PC-9 (cell line): ENCODE results near the gene PER2. TPM values are rescaled to one million over a fixed set of nuclear protein-coding genes. Genes with fewer than 3 reads are reported as not detected.

Experiments used
- BruUV-seq: library from RNA; stranded (reverse); fragments of 400-500 nt; replicated peaks from 2 replicates; lab custom pipeline; 2021; lab: Mats Ljungman, UMichigan
- CTCF ChIA-PET: fragments of 300-600 bp; sonication (Branson Sonifier 250); formaldehyde crosslinking; loops from one replicate; lab custom pipeline; 2022; ENCODE audit warnings: antibody characterized with exemption; lab: Charles Lee
- POLR2A ChIA-PET: fragments of 300-600 bp; sonication (Branson Sonifier 250); formaldehyde crosslinking; loops from one replicate; lab custom pipeline; 2022; ENCODE audit warnings: antibody characterized with exemption; ENCODE audit not compliant: unreplicated experiment; lab: Charles Lee
- DNase-seq, 2 experiments: peaks; one replicate each; pipeline versions ENCODE4 v3.0.0 to v3.0.0-alpha.2; 2015 to 2022; ENCODE audit warnings: mixed read lengths in 1 of 2
- H2AFZ ChIP-seq: fragments of 200-600 bp; sonication (generic); 2 replicates; pipeline ENCODE4 v1.8.1; 2017; ENCODE audit warnings: antibody characterized with exemption
- H3F3A ChIP-seq: fragments of 200-600 bp; sonication (generic); 2 replicates; pipeline ENCODE4 v1.8.1; 2017; ENCODE audit warnings: antibody characterized with exemption, mild to moderate bottlenecking, low read depth; ENCODE audit not compliant: insufficient read depth
- H3K27ac ChIP-seq: fragments of 200-600 bp; sonication (generic); 2 replicates; pipeline ENCODE4 v1.6.1; 2016; ENCODE audit warnings: mixed run types
- H3K27me3 ChIP-seq: fragments of 200-600 bp; sonication (generic); 2 replicates; pipeline ENCODE4 v1.6.1; 2016; ENCODE audit warnings: low read depth, mixed run types; ENCODE audit not compliant: insufficient read depth
- H3K36me3 ChIP-seq: fragments of 200-600 bp; sonication (generic); 2 replicates; pipeline ENCODE4 v1.6.1; 2016; ENCODE audit warnings: low read depth, mixed run types
- H3K4me1 ChIP-seq: fragments of 200-600 bp; sonication (generic); replicated peaks from 2 replicates; pipeline ENCODE4 v1.6.1; 2016; ENCODE audit warnings: mixed run types; ENCODE audit not compliant: insufficient read depth
- H3K4me2 ChIP-seq: fragments of 200-600 bp; sonication (generic); 2 replicates; pipeline ENCODE4 v1.6.1; 2017; ENCODE audit warnings: mixed run types
- H3K4me3 ChIP-seq: fragments of 200-600 bp; sonication (generic); 2 replicates; pipeline ENCODE4 v1.6.1; 2016; ENCODE audit warnings: mixed run types
- H3K79me2 ChIP-seq: fragments of 200-600 bp; sonication (generic); 2 replicates; pipeline ENCODE4 v1.6.1; 2017; ENCODE audit warnings: low read depth, mixed run types
- H3K9me2 ChIP-seq: fragments of 200-600 bp; sonication (generic); 2 replicates; pipeline ENCODE4 v1.8.1; 2017; ENCODE audit warnings: mild to moderate bottlenecking; ENCODE audit not compliant: insufficient read depth
- H3K9me3 ChIP-seq: fragments of 200-600 bp; sonication (generic); 2 replicates; pipeline ENCODE4 v1.8.1; 2016; ENCODE audit warnings: low read depth; ENCODE audit not compliant: insufficient read depth
- H4K20me1 ChIP-seq: fragments of 200-600 bp; sonication (generic); 2 replicates; pipeline ENCODE4 v1.8.1; 2017; ENCODE audit not compliant: insufficient read depth
- EZH2 ChIP-seq: fragments of 200-600 bp; sonication (generic); IDR thresholded peaks from 2 replicates; pipeline ENCODE4 v1.8.0; 2017; ENCODE audit warnings: antibody characterized with exemption, low read depth
- intact Hi-C: fragments of 100-400 bp; cut with micrococcal nuclease; formaldehyde crosslinking; loops from one replicate; pipeline ENCODE4 v1.10.0; 2022; ENCODE audit not compliant: unreplicated experiment
- total RNA-seq: library from RNA; stranded (reverse); gene quantifications from 2 replicates; pipeline ENCODE4 v1.2.3, GENCODE V29; 2021
- TF ChIP-seq, protein P1 (sequence below): fragments of 200-600 bp; sonication (generic); conservative IDR thresholded peaks from 2 replicates; pipeline ENCODE4 v1.6.1; 2017; ENCODE audit warnings: mixed run types, antibody characterized with exemption, mild to moderate bottlenecking, moderate library complexity

Gene PER2
- total RNA-seq, 1 experiment from 2014 or later, result 18.9 TPM

DNA sequence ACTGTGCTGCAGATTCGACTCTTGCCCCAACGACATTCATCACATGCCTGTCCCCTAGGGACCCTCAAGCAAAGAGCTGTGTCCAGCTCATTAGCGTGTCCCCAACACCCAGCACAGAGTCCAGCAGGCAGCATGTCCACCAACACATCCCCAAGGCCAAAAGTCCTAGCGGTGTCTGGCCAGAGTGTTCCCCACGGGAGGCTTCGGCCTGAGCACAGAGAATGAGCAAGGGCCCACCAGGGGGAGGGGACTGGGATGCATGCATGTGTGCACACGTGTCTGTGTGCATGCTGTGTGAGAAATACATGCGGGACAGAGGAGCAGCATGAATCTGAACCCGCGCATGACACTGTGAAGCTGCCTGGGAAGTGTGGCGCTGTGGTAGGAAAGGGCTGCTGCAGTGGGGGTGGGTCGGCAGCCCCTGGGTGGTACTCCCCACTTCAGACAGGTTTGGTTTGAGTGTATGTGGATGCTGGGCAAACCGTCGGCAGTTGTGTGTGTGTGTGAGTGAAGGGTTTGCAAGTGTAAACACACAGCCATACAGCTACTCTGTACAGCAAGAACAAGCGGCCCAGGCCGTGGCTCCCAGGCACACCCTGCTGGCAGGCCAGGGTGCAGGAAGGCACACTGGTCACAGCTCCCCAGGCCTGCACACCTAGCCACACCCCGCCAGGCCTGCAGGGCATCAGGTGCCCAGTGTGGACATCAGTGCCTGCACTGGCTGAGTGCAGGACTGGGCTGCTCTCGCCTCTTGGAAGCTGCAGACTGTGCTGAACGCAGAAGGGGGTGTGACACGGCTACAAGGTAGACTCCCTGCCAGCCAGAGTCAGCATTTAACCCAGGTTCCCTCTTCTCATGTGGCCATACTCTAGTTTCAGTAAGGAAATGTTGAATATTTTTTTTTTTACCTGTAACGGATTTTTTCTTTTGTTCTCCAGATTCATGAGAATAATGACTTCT, 29.1 kb downstream of the PER2 start:
- no peaks in the 10 kb centered on the region for H3K27me3 ChIP-seq

DNA sequence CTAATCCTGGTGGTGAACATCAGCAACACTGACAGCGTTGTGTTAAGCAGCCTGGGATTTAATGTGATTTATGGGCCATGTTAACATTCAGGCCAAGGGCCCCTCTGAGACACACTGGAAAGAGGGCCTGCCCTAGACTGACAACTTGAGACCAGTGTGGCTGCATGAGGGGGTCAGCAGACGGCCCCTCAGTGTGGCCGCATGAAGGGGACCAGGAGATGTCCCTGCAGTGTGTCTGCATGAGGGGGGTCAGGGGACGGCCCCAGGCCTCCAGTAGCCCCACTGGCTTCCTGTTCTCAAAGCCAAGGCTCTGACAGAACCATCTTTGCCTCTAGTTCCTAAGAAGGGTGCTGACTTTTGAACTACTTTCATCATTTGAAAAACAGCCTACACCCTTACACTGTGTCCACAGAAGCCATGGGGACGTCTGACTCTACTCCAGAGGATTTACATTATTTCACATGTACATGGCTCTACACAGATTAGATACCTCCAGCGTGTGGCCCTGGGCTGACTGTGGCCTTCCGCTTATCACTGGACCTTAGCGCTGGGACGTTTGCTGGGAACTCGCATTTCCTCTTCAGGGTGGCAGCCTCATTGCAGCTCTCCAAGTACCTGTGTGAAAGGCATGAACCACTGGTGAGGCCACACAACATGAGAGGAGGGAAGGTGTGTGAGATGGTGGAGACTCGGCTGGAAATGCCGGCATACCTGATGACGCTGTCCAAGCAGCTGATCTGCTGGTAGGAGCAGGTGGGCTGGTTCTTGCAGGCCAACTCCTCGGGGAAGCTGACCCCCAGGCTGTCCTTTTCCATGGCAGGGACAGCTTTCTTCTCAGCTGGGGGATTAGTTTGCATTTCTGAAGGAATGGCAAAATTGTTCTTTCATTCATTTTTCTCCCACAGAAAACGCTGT, 30.4 kb downstream of the PER2 start:
- no peak overlapping the region for H3K27ac ChIP-seq
- no peaks in the 10 kb centered on the region for H3K79me2 ChIP-seq
- ChIA-PET CTCF (no interaction called here), POLR2A (no interaction called here)
- no peaks in the 10 kb centered on the region for H4K20me1 ChIP-seq
- no peak overlapping the region for H3K4me2 ChIP-seq
- no peak overlapping the region for H3K4me3 ChIP-seq
- no peaks in the 10 kb centered on the region for H3K9me2 ChIP-seq
- H3K4me1 ChIP-seq, result 0 out of 2 replicates have a peak, but pooled peaks cover 5% of the 10 kb centered on the region
- BruUV-seq, result no TSS peak
- no peak for DNase-seq
- TF ChIP-seq, protein P1, sequence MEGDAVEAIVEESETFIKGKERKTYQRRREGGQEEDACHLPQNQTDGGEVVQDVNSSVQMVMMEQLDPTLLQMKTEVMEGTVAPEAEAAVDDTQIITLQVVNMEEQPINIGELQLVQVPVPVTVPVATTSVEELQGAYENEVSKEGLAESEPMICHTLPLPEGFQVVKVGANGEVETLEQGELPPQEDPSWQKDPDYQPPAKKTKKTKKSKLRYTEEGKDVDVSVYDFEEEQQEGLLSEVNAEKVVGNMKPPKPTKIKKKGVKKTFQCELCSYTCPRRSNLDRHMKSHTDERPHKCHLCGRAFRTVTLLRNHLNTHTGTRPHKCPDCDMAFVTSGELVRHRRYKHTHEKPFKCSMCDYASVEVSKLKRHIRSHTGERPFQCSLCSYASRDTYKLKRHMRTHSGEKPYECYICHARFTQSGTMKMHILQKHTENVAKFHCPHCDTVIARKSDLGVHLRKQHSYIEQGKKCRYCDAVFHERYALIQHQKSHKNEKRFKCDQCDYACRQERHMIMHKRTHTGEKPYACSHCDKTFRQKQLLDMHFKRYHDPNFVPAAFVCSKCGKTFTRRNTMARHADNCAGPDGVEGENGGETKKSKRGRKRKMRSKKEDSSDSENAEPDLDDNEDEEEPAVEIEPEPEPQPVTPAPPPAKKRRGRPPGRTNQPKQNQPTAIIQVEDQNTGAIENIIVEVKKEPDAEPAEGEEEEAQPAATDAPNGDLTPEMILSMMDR, result no peak
- TF ChIP-seq EZH2, result no peak
- H2AFZ ChIP-seq, result no peak overlapping the region
- peaks cover 6% of the 10 kb centered on the region; the same call in 1 of the 2 replicates for H3F3A ChIP-seq
- H3K27me3 ChIP-seq, result no peaks in the 10 kb centered on the region
- no peaks in the 10 kb centered on the region for H3K9me3 ChIP-seq
- intact Hi-C loops, result loop anchor here (5.0 to 10.0 kb wide), 3 partner anchors 79 to 743 kb away; partner anchors contain the start of gene RAB17
- H3K36me3 ChIP-seq, result 0 out of 2 replicates have a peak, but pooled peaks cover 5% of the 10 kb centered on the region

More for the DNA sequence above, 29.1 kb downstream of the PER2 start:
- no peaks in the 10 kb centered on the region for H3K9me3 ChIP-seq
- CTCF ChIA-PET, result interaction anchor here (0.6 to 0.7 kb wide), 3 partner anchors 202 to 401 kb away, joined by 4 read pairs; no protein-coding TSS in a partner anchor
- H3K4me1 ChIP-seq, result 0 out of 2 replicates have a peak, but pooled peaks cover 5% of the 10 kb centered on the region
- no peaks in the 10 kb centered on the region for H4K20me1 ChIP-seq
- intact Hi-C loops, result loop anchor here (5.0 to 10.0 kb wide), 3 partner anchors 78 to 745 kb away; partner anchors contain the start of gene RAB17
- H3F3A ChIP-seq, result peaks cover 14% of the 10 kb centered on the region; the same call in 1 of the 2 replicates
- no TSS peak for BruUV-seq
- POLR2A ChIA-PET, result no interaction called here
- no peak overlapping the region for H3K4me2 ChIP-seq
- no peak for TF ChIP-seq EZH2
- TF ChIP-seq, protein P1, result no peak; the same call in 1 of the 2 replicates
- H3K27ac ChIP-seq, result no peak overlapping the region
- no peak overlapping the region for H3K4me3 ChIP-seq
- DNase-seq, result peak; percentile 60 to 66
- no peaks in the 10 kb centered on the region for H3K36me3 ChIP-seq
- H2AFZ ChIP-seq, result no peak overlapping the region
- H3K79me2 ChIP-seq, result no peaks in the 10 kb centered on the region
- no peaks in the 10 kb centered on the region for H3K9me2 ChIP-seq
